Ascending aorta (tissue), 2 donors: Measurements from ENCODE around the gene CDH23. TPM values are rescaled to one million over a fixed set of nuclear protein-coding genes. Genes with fewer than 3 reads are reported as not detected.

Experiments
- DNase-seq, 2 donors: peaks; one replicate each; pipeline ENCODE4 v3.0.0-alpha.2; 2019; ENCODE audit warnings: low spot score in 2 of 2
- H3K27ac ChIP-seq, 2 donors: fragments of 200-600 bp; sonication (generic); one replicate each; pipeline ENCODE4 v1.5.1; 2016 to 2017; ENCODE audit warnings: mild to moderate bottlenecking in 1 of 2
- H3K27me3 ChIP-seq: fragments of 200-600 bp; sonication (generic); one replicate; pipeline ENCODE4 v1.5.1; 2017
- H3K36me3 ChIP-seq, 2 donors: fragments of 200-600 bp; sonication (generic); one replicate each; pipeline ENCODE4 v1.5.1; 2016
- H3K4me1 ChIP-seq, 2 donors: fragments of 200-600 bp; sonication (generic); one replicate each; pipeline ENCODE4 v1.5.1; 2016 to 2017; ENCODE audit warnings: mild to moderate bottlenecking in 1 of 2
- H3K4me3 ChIP-seq, 2 donors: fragments of 200-600 bp; sonication (generic); one replicate each; pipeline ENCODE4 v1.5.1; 2016 to 2017; ENCODE audit warnings: mild to moderate bottlenecking in 1 of 2
- H3K9me3 ChIP-seq, 2 donors: fragments of 200-600 bp; sonication (generic); one replicate each; pipeline ENCODE4 v1.5.1; 2016
- CTCF ChIP-seq, 3 experiments: fragments of 200-600 bp in 2 of 3; fragments of 450-650 bp in 1 of 3; sonication (generic) in 2 of 3; IDR thresholded peaks; one replicate each; pipeline ENCODE4 v1.5.1; 2016 to 2019; ENCODE audit warnings: antibody characterized with exemption in 3 of 3, mild to moderate bottlenecking in 1 of 3, moderate library complexity in 1 of 3
- intact Hi-C: fragments of 100-400 bp; cut with DNase I; formaldehyde crosslinking; loops from one replicate; pipeline ENCODE4 v1.15.1; 2023
- total RNA-seq: library from RNA; depleted of rRNA; stranded (reverse); fragments of >200 nt; gene quantifications from one replicate; pipeline ENCODE4 v1.1.0, GENCODE V29; 2016

Gene CDH23
- total RNA-seq, 1 donor from 2014 or later = 40.9 TPM

GRCh38 chr10:71771204-71771603 is 374.5 kb downstream of the CDH23 start:
- no peaks in the 10 kb centered on the region for H3K36me3 ChIP-seq
- no peak for DNase-seq
- peak overlapping the region; percentile 9 to 85 for H3K4me3 ChIP-seq
- intact Hi-C loops = loop anchor here (5.0 kb wide), 2 partner anchors 66 to 559 kb away; partner anchors contain the start of gene UNC5B
- no peaks in the 10 kb centered on the region for H3K27me3 ChIP-seq
- peak overlapping the region; percentile 94 to 98 for H3K27ac ChIP-seq
- H3K9me3 ChIP-seq = no peaks in the 10 kb centered on the region
- H3K4me1 ChIP-seq = peaks cover 48 to 62% of the 10 kb centered on the region in 2 donors
- TF ChIP-seq CTCF (IDR thresholded peaks at IDR 0.05) = no peak

DNA sequence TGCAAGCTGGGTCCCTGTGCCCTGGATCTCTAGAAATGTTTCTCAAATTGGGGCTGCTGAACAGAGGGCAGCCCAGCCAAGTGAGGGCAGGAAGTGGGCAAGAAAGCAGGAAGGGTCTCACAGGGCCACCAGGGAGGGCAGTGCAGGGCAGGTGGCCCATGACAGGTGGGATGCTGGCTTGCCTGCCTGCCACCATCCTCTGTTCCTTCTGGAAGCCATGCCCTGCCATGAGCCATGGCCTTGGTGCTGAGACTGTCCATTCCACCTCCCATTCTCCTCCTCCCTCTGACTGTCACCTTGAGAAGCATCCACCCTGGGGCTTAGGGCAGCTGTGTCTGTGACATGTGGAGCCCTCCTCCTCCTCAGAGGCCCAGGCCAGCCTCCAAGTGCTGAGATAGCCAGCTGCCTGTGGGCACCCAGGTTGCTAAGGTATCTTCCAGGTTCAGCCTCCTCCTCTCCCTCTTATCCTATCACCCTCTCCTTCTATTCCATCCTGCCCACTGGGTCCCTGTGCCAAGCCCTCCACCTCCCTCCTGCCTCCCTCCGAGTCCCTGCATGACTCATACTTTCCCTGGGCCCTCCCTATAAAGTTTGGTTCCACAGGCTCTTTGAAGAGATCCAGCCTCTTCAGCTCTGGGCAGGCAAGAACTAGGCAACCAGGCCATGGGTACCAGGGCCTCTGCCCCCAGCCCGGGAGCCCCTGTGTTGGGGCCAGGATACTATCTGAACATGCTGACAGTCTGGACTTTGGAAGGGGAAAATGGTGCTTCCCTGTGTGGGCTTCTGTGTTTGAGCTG is 375.3 kb downstream of the CDH23 start:
- DNase-seq = peak; percentile 64 to 93

DNA sequence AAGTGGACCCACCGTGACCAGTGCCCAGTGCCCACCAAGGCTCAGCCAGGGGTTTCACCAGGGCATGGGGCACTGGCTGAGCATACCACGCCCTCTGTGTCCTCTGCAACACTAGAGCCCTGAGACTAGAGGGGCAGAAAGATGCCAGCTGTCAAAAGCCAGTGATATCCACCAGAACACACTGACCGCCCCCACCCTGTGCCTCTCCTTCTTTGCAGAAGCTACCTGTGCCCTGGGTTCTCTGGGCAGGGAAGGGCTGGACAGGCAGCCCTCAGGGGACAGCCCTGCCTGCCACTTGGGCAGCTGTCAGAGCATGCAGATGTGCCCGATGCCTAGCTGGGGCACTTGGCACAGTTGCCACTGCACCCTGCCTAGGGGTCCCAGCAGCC is 376.1 kb downstream of the CDH23 start:
- H3K4me3 ChIP-seq = peak overlapping the region; percentile 69 to 85
- H3K27ac ChIP-seq = peak overlapping the region; percentile 94 to 98
- no peaks in the 10 kb centered on the region for H3K27me3 ChIP-seq
- peaks cover 32 to 46% of the 10 kb centered on the region in 2 donors for H3K4me1 ChIP-seq
- no peaks in the 10 kb centered on the region for H3K36me3 ChIP-seq
- H3K9me3 ChIP-seq = no peaks in the 10 kb centered on the region
- TF ChIP-seq CTCF (IDR thresholded peaks at IDR 0.05) = no peak
- no peak for DNase-seq
- intact Hi-C loops = loop anchor here (1.0 to 5.0 kb wide), 5 partner anchors 60 to 561 kb away; partner anchors contain the start of gene UNC5B

More for the DNA sequence above, 375.3 kb downstream of the CDH23 start:
- H3K4me1 ChIP-seq = peaks cover 40 to 54% of the 10 kb centered on the region in 2 donors
- no peak for TF ChIP-seq CTCF (IDR thresholded peaks at IDR 0.05)
- no peaks in the 10 kb centered on the region for H3K36me3 ChIP-seq
- H3K27ac ChIP-seq = peak overlapping the region; percentile 94 to 98
- no peaks in the 10 kb centered on the region for H3K9me3 ChIP-seq
- no peaks in the 10 kb centered on the region for H3K27me3 ChIP-seq
- intact Hi-C loops = loop anchor here (2.0 to 5.0 kb wide), 4 partner anchors 65 to 560 kb away; partner anchors contain the start of gene UNC5B
- peak overlapping the region; percentile 69 to 85 for H3K4me3 ChIP-seq

GRCh38 chr10:71773221-71773971 is 376.7 kb downstream of the CDH23 start, which contains the start of gene VSIR:
Gene VSIR, minus strand, starts transcription at chr10:71773520. Its CDS starts 81 bp downstream, at chr10:71773439.
- H3K27ac ChIP-seq = peak within 1 kb of the TSS; percentile 94 to 98
- H3K27me3 ChIP-seq = no peaks in the 10 kb centered on the region
- peaks cover 27 to 40% of the 10 kb centered on the region in 2 donors for H3K4me1 ChIP-seq
- H3K36me3 ChIP-seq = no peaks in the 10 kb centered on the region
- TF ChIP-seq CTCF (IDR thresholded peaks at IDR 0.05) = peak; percentile 78 to 95 (median 80)
- no peaks in the 10 kb centered on the region for H3K9me3 ChIP-seq
- peak; percentile 63 to 96 for DNase-seq
- intact Hi-C loops = loop anchor here (1.0 to 5.0 kb wide), 5 partner anchors 60 to 561 kb away; partner anchors contain the start of gene UNC5B
- H3K4me3 ChIP-seq = peak within 1 kb of the TSS; percentile 69 to 85

DNA sequence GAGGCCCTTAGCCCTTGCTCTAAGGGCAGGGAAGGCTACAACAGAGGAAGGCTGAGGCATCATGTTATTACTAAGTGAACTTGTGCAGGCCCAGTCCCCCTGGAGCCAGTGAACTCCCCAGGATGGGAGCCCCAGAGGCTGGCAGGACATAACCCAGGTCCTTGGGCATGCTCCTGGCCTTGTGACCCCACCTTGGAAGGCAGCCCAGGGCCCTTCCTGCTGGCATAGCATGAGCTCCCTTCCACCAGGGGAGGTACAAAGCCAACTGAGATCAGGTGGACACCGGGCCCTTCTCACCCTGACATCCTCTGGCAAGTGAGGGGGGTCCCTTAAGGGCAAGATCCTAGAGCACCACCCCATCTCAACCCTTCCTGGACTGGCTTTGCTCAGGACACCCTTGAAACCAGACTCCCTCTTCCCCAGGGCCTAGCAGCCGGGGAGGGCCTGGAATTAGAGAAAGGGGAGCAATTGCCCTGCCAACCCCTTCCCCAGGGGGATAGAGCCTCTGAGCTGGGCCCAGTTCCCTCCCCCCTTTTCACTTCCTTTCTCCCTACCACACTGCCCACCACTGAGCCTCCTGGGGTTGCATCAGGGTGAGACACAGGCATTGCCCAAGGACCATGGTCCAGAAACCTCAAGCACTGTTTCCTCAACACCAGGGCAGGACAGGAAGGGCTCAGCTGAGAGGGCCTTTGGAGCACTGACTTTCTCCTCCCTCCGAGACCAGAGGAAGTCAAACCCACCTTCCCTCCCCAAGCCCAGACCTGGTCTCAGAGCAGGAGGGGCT is 378.4 kb downstream of the CDH23 start:
- intact Hi-C loops = loop anchor here (5.0 kb wide), 2 partner anchors 62 to 563 kb away; partner anchors contain the start of gene UNC5B
- H3K27ac ChIP-seq = no peak overlapping the region
- peak in 1 of 2 donors; percentile 76 for DNase-seq

More for the DNA sequence above, 378.4 kb downstream of the CDH23 start:
- TF ChIP-seq CTCF (IDR thresholded peaks at IDR 0.05) = no peak
- Histone ChIP-seq H3K4me3 (no peak overlapping the region), H3K36me3 (no peaks in the 10 kb centered on the region), H3K9me3 (no peaks in the 10 kb centered on the region), H3K27me3 (no peaks in the 10 kb centered on the region), H3K4me1 (peaks cover 16 to 30% of the 10 kb centered on the region in 2 donors)
